H9 (cell line): ENCODE results near the gene ZBP1. TPM values are rescaled to one million over a fixed set of nuclear protein-coding genes. Genes with fewer than 3 reads are reported as not detected.
A peak's percentile ranks its signal among the peaks of the same experiment; 100 is the strongest.

Experiments used
- DNase-seq: peaks from one replicate; pipeline ENCODE4 v3.0.0-alpha.2; 2017
- H2AFZ ChIP-seq: one replicate; pipeline ENCODE4 v1.6.1; 2013; ENCODE audit warnings: mild to moderate bottlenecking, low read length, control low read depth, moderate library complexity
- H2AK5ac ChIP-seq: 2 replicates; pipeline ENCODE4 v1.6.1; 2013; ENCODE audit warnings: low read length, control low read depth, mixed read lengths; ENCODE audit not compliant: insufficient read length
- H2BK120ac ChIP-seq: one replicate; pipeline ENCODE4 v1.6.1; 2013; ENCODE audit warnings: low read depth, mild to moderate bottlenecking, low read length, control low read depth, inconsistent platforms; ENCODE audit not compliant: poor library complexity, severe bottlenecking
- H2BK12ac ChIP-seq: 2 replicates; pipeline ENCODE4 v1.6.1; 2013; ENCODE audit warnings: low read length, control low read depth, mixed read lengths, low read depth; ENCODE audit not compliant: insufficient read length
- H2BK15ac ChIP-seq: 2 replicates; pipeline ENCODE4 v1.6.1; 2013; ENCODE audit warnings: low read depth, low read length, control low read depth
- H2BK20ac ChIP-seq: one replicate; pipeline ENCODE4 v1.6.1; 2013; ENCODE audit warnings: low read depth, mild to moderate bottlenecking, low read length, control low read depth, inconsistent platforms; ENCODE audit not compliant: poor library complexity, severe bottlenecking
- H2BK5ac ChIP-seq: 2 replicates; pipeline ENCODE4 v1.6.1; 2013; ENCODE audit warnings: low read length, control low read depth, mixed read lengths; ENCODE audit not compliant: insufficient read length
- H3K14ac ChIP-seq: 2 replicates; pipeline ENCODE4 v1.6.1; 2013; ENCODE audit warnings: low read length, control low read depth; ENCODE audit not compliant: insufficient read depth
- H3K18ac ChIP-seq: 2 replicates; pipeline ENCODE4 v1.6.1; 2013; ENCODE audit warnings: low read depth, mild to moderate bottlenecking, mixed read lengths, low read length, control low read depth; ENCODE audit not compliant: insufficient read length
- H3K23ac ChIP-seq: 2 replicates; pipeline ENCODE4 v1.6.1; 2013; ENCODE audit warnings: low read length, control low read depth, mixed read lengths, low read depth; ENCODE audit not compliant: insufficient read length
- H3K23me2 ChIP-seq: 2 replicates; pipeline ENCODE4 v1.6.1; 2013; ENCODE audit warnings: low read depth, mild to moderate bottlenecking, mixed read lengths, low read length, control low read depth; ENCODE audit not compliant: insufficient read length, poor library complexity, severe bottlenecking
- H3K27ac ChIP-seq: 2 replicates; pipeline ENCODE4 v1.5.1; 2013; ENCODE audit warnings: low read length, control low read depth, mixed read lengths, low read depth; ENCODE audit not compliant: insufficient read length
- H3K27me3 ChIP-seq: 2 replicates; pipeline ENCODE4 v1.6.1; 2013; ENCODE audit warnings: low read length, control low read depth, inconsistent platforms; ENCODE audit not compliant: insufficient read depth
- H3K4ac ChIP-seq: 2 replicates; pipeline ENCODE4 v1.6.1; 2013; ENCODE audit warnings: low read depth, mild to moderate bottlenecking, control low read depth, inconsistent platforms, low read length, moderate library complexity
- H3K4me1 ChIP-seq: 2 replicates; pipeline ENCODE4 v1.6.1; 2013; ENCODE audit warnings: low read length, control low read depth, inconsistent platforms; ENCODE audit not compliant: insufficient read depth
- H3K4me2 ChIP-seq: 2 replicates; pipeline ENCODE4 v1.6.1; 2013; ENCODE audit warnings: low read length, control low read depth, mixed read lengths; ENCODE audit not compliant: insufficient read length, insufficient read depth
- H3K56ac ChIP-seq: 2 replicates; pipeline ENCODE4 v1.6.1; 2013; ENCODE audit warnings: low read depth, mild to moderate bottlenecking, mixed read lengths, low read length, control low read depth; ENCODE audit not compliant: insufficient read length
- H3K79me1 ChIP-seq: 2 replicates; pipeline ENCODE4 v1.6.1; 2013; ENCODE audit warnings: low read depth, mild to moderate bottlenecking, moderate library complexity, low read length, control low read depth, inconsistent platforms; ENCODE audit not compliant: insufficient read depth, poor library complexity, severe bottlenecking
- H3K79me2 ChIP-seq: 2 replicates; pipeline ENCODE4 v1.6.1; 2013; ENCODE audit warnings: low read length, control low read depth, inconsistent platforms; ENCODE audit not compliant: insufficient read depth
- H3K9ac ChIP-seq: 2 replicates; pipeline ENCODE4 v1.6.1; 2013; ENCODE audit warnings: low read length, control low read depth, mixed read lengths; ENCODE audit not compliant: insufficient read length; ENCODE audit errors: extremely low read depth
- H3K9me3 ChIP-seq: one replicate; pipeline ENCODE4 v1.6.1; 2013; ENCODE audit warnings: low read depth, low read length, inconsistent platforms; ENCODE audit not compliant: control insufficient read depth
- H3T11ph ChIP-seq: one replicate; pipeline ENCODE4 v1.6.1; 2013; ENCODE audit warnings: mild to moderate bottlenecking, low read length, control low read depth, inconsistent platforms
- H4K20me1 ChIP-seq: one replicate; pipeline ENCODE4 v1.6.1; 2013; ENCODE audit not compliant: control insufficient read depth, insufficient read length, insufficient read depth
- H4K5ac ChIP-seq: 2 replicates; pipeline ENCODE4 v1.6.1; 2013; ENCODE audit warnings: low read depth, mild to moderate bottlenecking, mixed read lengths, low read length, control low read depth; ENCODE audit not compliant: insufficient read length
- H4K8ac ChIP-seq: replicated peaks from 2 replicates; pipeline ENCODE4 v1.6.1; 2013; ENCODE audit warnings: low read length, control low read depth, mixed read lengths, low read depth; ENCODE audit not compliant: insufficient read length
- H4K91ac ChIP-seq: 2 replicates; pipeline ENCODE4 v1.6.1; 2013; ENCODE audit warnings: low read depth, mild to moderate bottlenecking, moderate library complexity, mixed read lengths, low read length, control low read depth; ENCODE audit not compliant: insufficient read length
- H3K27ac Mint-ChIP-seq, 3 experiments: 2 replicates in 2 of 3; 3 replicates in 1 of 3; pipeline ENCODE4 v1.8.0; 2020 to 2021; ENCODE audit warnings: mixed read lengths in 3 of 3, mild to moderate bottlenecking in 1 of 3, moderate library complexity in 1 of 3
- H3K27me3 Mint-ChIP-seq: 2 replicates; pipeline ENCODE4 v1.8.0; 2021; ENCODE audit warnings: low read depth, mild to moderate bottlenecking, moderate library complexity, mixed read lengths
- H3K36me3 Mint-ChIP-seq, 3 experiments: 2 replicates in 2 of 3; 3 replicates in 1 of 3; pipeline ENCODE4 v1.8.0; 2020 to 2021; ENCODE audit warnings: low read depth in 3 of 3, mixed read lengths in 3 of 3; ENCODE audit not compliant: insufficient read depth in 1 of 3
- H3K4me1 Mint-ChIP-seq, 2 experiments: 2 replicates each; pipeline ENCODE4 v1.8.0; 2020; ENCODE audit warnings: mixed read lengths in 2 of 2
- H3K4me3 Mint-ChIP-seq, 2 experiments: 2 replicates in 1 of 2; 3 replicates in 1 of 2; pipeline ENCODE4 v1.8.0; 2020 to 2021; ENCODE audit warnings: mild to moderate bottlenecking in 2 of 2, mixed read lengths in 2 of 2, moderate library complexity in 1 of 2
- H3K9me3 Mint-ChIP-seq, 2 experiments: 2 replicates in 1 of 2; 3 replicates in 1 of 2; pipeline ENCODE4 v1.8.0; 2020; ENCODE audit warnings: mild to moderate bottlenecking in 2 of 2, mixed read lengths in 2 of 2, moderate library complexity in 1 of 2
- WGBS: extraction: QIAGEN DNeasy Blood & Tissue Kit; methylation state at CpG from one replicate; pipeline ENCODE4 v1.1.7; 2013; ENCODE audit warnings: missing lambda C conversion rate, low lambda C conversion rate, mixed read lengths; ENCODE audit not compliant: insufficient read length; ENCODE audit errors: extremely low coverage; 5-methylcytosine and 5-hydroxymethylcytosine counted together
- total RNA-seq: library from RNA; stranded (reverse); gene quantifications from 2 replicates; pipeline ENCODE4 v1.2.1, GENCODE V29; 2021
- TF ChIP-seq, protein P1 (sequence below): fragments of 200-600 bp; sonication (generic); conservative IDR thresholded peaks from 3 replicates; pipeline ENCODE4 v1.8.0; 2021; ENCODE audit warnings: antibody characterized with exemption, mild to moderate bottlenecking

The ZBP1 gene
- total RNA-seq, 1 experiment from 2014 or later: not detected

DNA sequence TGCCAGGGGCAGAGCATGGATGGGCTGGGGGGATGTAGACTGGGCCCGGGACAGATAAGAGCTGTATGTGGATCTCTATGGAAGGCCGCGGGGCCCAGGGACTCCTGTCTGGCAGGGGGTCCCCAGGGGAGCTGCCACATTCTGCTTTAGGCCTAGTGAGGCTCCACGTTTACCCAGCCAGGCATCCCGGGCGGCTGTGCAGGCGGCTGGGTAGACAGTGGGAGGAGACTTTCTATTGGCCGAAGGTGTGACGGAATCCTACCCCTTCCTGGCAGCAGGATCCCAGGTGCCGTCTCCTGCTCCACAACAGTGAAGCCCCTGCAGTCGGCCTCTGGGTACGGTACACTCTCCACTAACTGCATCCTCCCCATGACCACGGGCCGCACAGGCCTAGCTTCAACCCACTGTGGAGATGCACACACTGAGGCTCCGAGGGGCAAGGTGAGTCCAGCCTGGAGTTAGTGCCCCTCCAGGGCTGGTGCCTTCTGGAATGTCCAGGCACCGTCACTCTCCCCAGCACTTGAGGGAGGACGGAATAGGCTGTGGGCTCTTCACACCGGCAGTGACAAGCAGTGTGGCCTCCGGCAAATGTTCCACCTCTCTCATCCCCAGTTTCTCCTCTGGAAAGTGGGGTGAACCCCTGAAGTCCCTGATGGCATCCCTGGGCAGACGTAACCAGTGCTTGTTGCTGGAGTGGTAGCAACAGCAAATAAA lies 36.8 kb upstream of the ZBP1 start:
- Histone ChIP-seq H3T11ph (no peak overlapping the region), H3K4me2 (no peak overlapping the region), H3K9me3 (no peaks in the 10 kb centered on the region), H3K4ac (no peak overlapping the region), H4K8ac (no peak overlapping the region), H2BK120ac (no peak overlapping the region), H3K27ac (no peak overlapping the region), H2AFZ (no peak overlapping the region), H3K79me2 (peaks cover 2% of the 10 kb centered on the region; the same call in 1 of the 2 replicates), H3K23me2 (no peaks in the 10 kb centered on the region), H3K79me1 (no peaks in the 10 kb centered on the region), H4K20me1 (no peaks in the 10 kb centered on the region), H3K4me1 (no peaks in the 10 kb centered on the region), H4K91ac (no peak overlapping the region), H3K9ac (no peak overlapping the region), H3K27me3 (no peaks in the 10 kb centered on the region), H3K56ac (no peak overlapping the region), H2BK15ac (no peak overlapping the region), H4K5ac (no peak overlapping the region), H3K14ac (no peak overlapping the region), H3K18ac (no peak overlapping the region), H2BK5ac (no peak overlapping the region), H2AK5ac (no peak overlapping the region), H2BK20ac (no peak overlapping the region), H2BK12ac (no peak overlapping the region), H3K23ac (no peak overlapping the region)
- Mint-ChIP-seq H3K4me1 (peaks cover 20 to 22% of the 10 kb centered on the region in 2 experiments), H3K27me3 (no peaks in the 10 kb centered on the region), H3K9me3 (no peaks in the 10 kb centered on the region), H3K36me3 (peaks cover 14 to 36% (median 22%) of the 10 kb centered on the region in 3 experiments), H3K4me3 (no peak overlapping the region), H3K27ac (peak overlapping the region in 1 of 3 experiments; percentile 53; a peak in 1 of 7 replicates)
- DNase-seq: peak; percentile 20
- WGBS: no CpG with 5 or more reads among the region's 20 CpGs
- TF ChIP-seq, protein P1, sequence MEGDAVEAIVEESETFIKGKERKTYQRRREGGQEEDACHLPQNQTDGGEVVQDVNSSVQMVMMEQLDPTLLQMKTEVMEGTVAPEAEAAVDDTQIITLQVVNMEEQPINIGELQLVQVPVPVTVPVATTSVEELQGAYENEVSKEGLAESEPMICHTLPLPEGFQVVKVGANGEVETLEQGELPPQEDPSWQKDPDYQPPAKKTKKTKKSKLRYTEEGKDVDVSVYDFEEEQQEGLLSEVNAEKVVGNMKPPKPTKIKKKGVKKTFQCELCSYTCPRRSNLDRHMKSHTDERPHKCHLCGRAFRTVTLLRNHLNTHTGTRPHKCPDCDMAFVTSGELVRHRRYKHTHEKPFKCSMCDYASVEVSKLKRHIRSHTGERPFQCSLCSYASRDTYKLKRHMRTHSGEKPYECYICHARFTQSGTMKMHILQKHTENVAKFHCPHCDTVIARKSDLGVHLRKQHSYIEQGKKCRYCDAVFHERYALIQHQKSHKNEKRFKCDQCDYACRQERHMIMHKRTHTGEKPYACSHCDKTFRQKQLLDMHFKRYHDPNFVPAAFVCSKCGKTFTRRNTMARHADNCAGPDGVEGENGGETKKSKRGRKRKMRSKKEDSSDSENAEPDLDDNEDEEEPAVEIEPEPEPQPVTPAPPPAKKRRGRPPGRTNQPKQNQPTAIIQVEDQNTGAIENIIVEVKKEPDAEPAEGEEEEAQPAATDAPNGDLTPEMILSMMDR: no peak
